Liver (tissue), 3 donors: ENCODE data around the gene C9orf72.

Source experiments
- JUND ChIP-seq, 2 donors: IDR thresholded peaks; 2 replicates each; pipeline ENCODE4 v1.6.1; 2016; ENCODE audit warnings: antibody characterized with exemption in 2 of 2
- RXRA ChIP-seq, 2 donors: IDR thresholded peaks; 2 replicates each; pipeline ENCODE4 v1.6.1; 2017 to 2018; ENCODE audit warnings: antibody characterized with exemption in 2 of 2, mild to moderate bottlenecking in 1 of 2
- TF ChIP-seq, protein P1 (sequence below): fragments of 150-350 bp; IDR thresholded peaks from 2 replicates; pipeline ENCODE4 v1.5.1; 2017; ENCODE audit warnings: improper control_type of control experiment, low read depth, low read length; ENCODE audit not compliant: missing input control
- donor health status: healthy.
- donor health status: healthy.

DNA sequence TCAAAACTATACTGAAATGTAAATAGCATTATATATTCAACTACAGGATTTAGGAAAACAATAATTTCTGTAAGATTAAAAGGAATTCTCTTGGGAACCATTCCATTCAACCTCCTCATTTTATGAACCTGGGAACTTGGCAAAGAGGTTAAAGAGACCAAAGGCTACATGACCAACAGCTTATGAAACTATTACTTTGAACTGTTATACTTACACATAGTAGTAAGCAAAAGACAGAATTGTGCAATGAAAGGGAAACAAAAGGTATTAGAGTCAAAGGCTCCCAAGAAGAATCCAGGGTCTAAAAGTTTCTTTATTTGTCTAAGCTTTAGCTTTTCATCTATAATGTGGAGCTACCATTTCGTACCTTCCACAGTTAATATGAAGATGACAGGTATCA is 7.2 kb downstream of the C9orf72 start:
- peak; percentile 63 to 65 for TF ChIP-seq JUND (IDR thresholded peaks at IDR 0.05)
- TF ChIP-seq, protein P1, sequence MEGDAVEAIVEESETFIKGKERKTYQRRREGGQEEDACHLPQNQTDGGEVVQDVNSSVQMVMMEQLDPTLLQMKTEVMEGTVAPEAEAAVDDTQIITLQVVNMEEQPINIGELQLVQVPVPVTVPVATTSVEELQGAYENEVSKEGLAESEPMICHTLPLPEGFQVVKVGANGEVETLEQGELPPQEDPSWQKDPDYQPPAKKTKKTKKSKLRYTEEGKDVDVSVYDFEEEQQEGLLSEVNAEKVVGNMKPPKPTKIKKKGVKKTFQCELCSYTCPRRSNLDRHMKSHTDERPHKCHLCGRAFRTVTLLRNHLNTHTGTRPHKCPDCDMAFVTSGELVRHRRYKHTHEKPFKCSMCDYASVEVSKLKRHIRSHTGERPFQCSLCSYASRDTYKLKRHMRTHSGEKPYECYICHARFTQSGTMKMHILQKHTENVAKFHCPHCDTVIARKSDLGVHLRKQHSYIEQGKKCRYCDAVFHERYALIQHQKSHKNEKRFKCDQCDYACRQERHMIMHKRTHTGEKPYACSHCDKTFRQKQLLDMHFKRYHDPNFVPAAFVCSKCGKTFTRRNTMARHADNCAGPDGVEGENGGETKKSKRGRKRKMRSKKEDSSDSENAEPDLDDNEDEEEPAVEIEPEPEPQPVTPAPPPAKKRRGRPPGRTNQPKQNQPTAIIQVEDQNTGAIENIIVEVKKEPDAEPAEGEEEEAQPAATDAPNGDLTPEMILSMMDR = no peak
- TF ChIP-seq RXRA (IDR thresholded peaks at IDR 0.05) = peak; percentile 83 to 85
